ENCODE data around the gene GEMIN8. TPM values are rescaled to one million over a fixed set of nuclear protein-coding genes. Genes with fewer than 3 reads are reported as not detected.

GEMIN8 gene
- total and polyA plus RNA-seq, 2 of the 8 experiments (the other 6 are each of a cell fraction or from before 2014, with no cell fraction given): 18.2 to 31.4 TPM

DNA sequence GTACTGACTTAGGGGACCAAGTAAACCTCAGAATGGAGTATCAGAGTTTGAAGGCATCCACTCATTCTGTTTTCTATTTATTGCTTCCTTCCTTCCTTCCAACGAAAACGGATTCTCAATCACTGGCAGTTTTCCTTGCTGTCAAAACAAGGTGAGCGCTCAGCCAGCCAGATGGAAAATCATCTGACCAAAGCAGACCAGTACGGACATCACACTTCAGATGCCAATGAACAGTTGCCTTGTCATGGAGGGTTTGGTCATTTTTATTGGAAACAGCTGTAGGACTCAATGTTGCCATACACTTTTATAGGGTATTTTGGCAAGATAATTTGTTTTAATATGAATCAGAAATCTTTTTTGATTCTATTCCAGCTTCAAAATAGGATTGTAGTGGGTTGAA, 16.6 kb downstream of the GEMIN8 start (continued):
- TF ChIP-seq, protein P1, sequence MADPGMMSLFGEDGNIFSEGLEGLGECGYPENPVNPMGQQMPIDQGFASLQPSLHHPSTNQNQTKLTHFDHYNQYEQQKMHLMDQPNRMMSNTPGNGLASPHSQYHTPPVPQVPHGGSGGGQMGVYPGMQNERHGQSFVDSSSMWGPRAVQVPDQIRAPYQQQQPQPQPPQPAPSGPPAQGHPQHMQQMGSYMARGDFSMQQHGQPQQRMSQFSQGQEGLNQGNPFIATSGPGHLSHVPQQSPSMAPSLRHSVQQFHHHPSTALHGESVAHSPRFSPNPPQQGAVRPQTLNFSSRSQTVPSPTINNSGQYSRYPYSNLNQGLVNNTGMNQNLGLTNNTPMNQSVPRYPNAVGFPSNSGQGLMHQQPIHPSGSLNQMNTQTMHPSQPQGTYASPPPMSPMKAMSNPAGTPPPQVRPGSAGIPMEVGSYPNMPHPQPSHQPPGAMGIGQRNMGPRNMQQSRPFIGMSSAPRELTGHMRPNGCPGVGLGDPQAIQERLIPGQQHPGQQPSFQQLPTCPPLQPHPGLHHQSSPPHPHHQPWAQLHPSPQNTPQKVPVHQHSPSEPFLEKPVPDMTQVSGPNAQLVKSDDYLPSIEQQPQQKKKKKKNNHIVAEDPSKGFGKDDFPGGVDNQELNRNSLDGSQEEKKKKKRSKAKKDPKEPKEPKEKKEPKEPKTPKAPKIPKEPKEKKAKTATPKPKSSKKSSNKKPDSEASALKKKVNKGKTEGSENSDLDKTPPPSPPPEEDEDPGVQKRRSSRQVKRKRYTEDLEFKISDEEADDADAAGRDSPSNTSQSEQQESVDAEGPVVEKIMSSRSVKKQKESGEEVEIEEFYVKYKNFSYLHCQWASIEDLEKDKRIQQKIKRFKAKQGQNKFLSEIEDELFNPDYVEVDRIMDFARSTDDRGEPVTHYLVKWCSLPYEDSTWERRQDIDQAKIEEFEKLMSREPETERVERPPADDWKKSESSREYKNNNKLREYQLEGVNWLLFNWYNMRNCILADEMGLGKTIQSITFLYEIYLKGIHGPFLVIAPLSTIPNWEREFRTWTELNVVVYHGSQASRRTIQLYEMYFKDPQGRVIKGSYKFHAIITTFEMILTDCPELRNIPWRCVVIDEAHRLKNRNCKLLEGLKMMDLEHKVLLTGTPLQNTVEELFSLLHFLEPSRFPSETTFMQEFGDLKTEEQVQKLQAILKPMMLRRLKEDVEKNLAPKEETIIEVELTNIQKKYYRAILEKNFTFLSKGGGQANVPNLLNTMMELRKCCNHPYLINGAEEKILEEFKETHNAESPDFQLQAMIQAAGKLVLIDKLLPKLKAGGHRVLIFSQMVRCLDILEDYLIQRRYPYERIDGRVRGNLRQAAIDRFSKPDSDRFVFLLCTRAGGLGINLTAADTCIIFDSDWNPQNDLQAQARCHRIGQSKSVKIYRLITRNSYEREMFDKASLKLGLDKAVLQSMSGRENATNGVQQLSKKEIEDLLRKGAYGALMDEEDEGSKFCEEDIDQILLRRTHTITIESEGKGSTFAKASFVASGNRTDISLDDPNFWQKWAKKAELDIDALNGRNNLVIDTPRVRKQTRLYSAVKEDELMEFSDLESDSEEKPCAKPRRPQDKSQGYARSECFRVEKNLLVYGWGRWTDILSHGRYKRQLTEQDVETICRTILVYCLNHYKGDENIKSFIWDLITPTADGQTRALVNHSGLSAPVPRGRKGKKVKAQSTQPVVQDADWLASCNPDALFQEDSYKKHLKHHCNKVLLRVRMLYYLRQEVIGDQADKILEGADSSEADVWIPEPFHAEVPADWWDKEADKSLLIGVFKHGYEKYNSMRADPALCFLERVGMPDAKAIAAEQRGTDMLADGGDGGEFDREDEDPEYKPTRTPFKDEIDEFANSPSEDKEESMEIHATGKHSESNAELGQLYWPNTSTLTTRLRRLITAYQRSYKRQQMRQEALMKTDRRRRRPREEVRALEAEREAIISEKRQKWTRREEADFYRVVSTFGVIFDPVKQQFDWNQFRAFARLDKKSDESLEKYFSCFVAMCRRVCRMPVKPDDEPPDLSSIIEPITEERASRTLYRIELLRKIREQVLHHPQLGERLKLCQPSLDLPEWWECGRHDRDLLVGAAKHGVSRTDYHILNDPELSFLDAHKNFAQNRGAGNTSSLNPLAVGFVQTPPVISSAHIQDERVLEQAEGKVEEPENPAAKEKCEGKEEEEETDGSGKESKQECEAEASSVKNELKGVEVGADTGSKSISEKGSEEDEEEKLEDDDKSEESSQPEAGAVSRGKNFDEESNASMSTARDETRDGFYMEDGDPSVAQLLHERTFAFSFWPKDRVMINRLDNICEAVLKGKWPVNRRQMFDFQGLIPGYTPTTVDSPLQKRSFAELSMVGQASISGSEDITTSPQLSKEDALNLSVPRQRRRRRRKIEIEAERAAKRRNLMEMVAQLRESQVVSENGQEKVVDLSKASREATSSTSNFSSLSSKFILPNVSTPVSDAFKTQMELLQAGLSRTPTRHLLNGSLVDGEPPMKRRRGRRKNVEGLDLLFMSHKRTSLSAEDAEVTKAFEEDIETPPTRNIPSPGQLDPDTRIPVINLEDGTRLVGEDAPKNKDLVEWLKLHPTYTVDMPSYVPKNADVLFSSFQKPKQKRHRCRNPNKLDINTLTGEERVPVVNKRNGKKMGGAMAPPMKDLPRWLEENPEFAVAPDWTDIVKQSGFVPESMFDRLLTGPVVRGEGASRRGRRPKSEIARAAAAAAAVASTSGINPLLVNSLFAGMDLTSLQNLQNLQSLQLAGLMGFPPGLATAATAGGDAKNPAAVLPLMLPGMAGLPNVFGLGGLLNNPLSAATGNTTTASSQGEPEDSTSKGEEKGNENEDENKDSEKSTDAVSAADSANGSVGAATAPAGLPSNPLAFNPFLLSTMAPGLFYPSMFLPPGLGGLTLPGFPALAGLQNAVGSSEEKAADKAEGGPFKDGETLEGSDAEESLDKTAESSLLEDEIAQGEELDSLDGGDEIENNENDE (IDR thresholded peaks at IDR 0.05; ENCODE audit: insufficient replicate concordance, low read length): no peak
- TF ChIP-seq NRF1 (IDR thresholded peaks at IDR 0.05; ENCODE audit: low read depth, low read length) (no peak), JUN (IDR thresholded peaks at IDR 0.05; ENCODE audit: low read depth, low read length) (no peak), BRCA1 (IDR thresholded peaks at IDR 0.05; ENCODE audit: low read depth, low read length) (no peak), NANOG (IDR thresholded peaks at IDR 0.05; ENCODE audit: insufficient read depth, low read depth, low read length, poor library complexity, severe bottlenecking) (no peak), KDM5A (IDR thresholded peaks at IDR 0.05; ENCODE audit: low read length) (no peak), SIRT6 (IDR thresholded peaks at IDR 0.05; ENCODE audit: low read length) (no peak), FOSL1 (IDR thresholded peaks at IDR 0.05; ENCODE audit: insufficient read depth, low read depth, low read length) (no peak), KDM4A (IDR thresholded peaks at IDR 0.05; ENCODE audit: low read depth, low read length, severe bottlenecking) (no peak), HDAC6 (IDR thresholded peaks at IDR 0.05; ENCODE audit: low read depth, low read length) (no peak), ZNF274 (IDR thresholded peaks at IDR 0.05; ENCODE audit: borderline replicate concordance, extremely low read depth, low read length) (no peak)

Measured in H1 (cell line).